AG09319 (cell line): ENCODE results near the gene RNF8.

Experiments
- DNase-seq: peaks from one replicate; pipeline ENCODE4 v3.0.0-alpha.2; 2010; ENCODE audit warnings: low read depth; ENCODE audit errors: extremely low read depth
- TF ChIP-seq, protein P1 (sequence below): IDR thresholded peaks from 2 replicates; pipeline ENCODE4 v1.5.1; 2011; ENCODE audit warnings: low read depth, mild to moderate bottlenecking, inconsistent platforms, low read length, moderate library complexity

Gene RNF8

GRCh38 chr6:37309692-37310091, 44.1 kb upstream of the RNF8 start:
- DNase-seq = no peak
- TF ChIP-seq, protein P1, sequence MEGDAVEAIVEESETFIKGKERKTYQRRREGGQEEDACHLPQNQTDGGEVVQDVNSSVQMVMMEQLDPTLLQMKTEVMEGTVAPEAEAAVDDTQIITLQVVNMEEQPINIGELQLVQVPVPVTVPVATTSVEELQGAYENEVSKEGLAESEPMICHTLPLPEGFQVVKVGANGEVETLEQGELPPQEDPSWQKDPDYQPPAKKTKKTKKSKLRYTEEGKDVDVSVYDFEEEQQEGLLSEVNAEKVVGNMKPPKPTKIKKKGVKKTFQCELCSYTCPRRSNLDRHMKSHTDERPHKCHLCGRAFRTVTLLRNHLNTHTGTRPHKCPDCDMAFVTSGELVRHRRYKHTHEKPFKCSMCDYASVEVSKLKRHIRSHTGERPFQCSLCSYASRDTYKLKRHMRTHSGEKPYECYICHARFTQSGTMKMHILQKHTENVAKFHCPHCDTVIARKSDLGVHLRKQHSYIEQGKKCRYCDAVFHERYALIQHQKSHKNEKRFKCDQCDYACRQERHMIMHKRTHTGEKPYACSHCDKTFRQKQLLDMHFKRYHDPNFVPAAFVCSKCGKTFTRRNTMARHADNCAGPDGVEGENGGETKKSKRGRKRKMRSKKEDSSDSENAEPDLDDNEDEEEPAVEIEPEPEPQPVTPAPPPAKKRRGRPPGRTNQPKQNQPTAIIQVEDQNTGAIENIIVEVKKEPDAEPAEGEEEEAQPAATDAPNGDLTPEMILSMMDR = no peak

GRCh38 chr6:37310966-37311365, 42.8 kb upstream of the RNF8 start:
- DNase-seq = no peak
- TF ChIP-seq, protein P1 = no peak

GRCh38 chr6:37311741-37312473, 41.9 kb upstream of the RNF8 start:
- no peak for DNase-seq
- TF ChIP-seq, protein P1 = no peak

GRCh38 chr6:37313723-37314486, 39.9 kb upstream of the RNF8 start:
- TF ChIP-seq, protein P1 = no peak
- DNase-seq = no peak

GRCh38 chr6:37314487-37315156, 39.2 kb upstream of the RNF8 start:
- TF ChIP-seq, protein P1 = peak; percentile 46
- no peak for DNase-seq

GRCh38 chr6:37315157-37315515, 38.6 kb upstream of the RNF8 start:
- TF ChIP-seq, protein P1 = no peak

DNA sequence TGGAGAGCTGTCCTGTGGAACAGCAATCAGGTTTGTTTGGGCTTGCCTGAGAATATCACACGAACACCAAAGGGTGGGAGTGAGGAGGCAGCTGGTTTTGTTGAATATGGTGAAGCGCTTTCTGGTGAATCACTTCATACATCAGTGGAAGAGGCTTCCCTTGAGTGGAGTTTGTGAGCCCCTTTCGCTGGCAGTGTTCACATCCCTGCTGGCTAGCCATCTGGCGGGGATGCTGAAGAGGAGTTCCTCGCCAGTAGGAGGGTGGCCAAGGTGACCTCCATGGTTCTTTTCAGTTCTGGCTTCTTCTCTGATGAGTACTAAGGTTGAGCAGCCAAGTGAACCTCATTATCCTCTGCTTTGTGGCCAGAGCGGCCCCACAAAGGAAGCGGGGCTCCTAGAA, 37.7 kb upstream of the RNF8 start:
- TF ChIP-seq, protein P1 = no peak
- no peak for DNase-seq

More at GRCh38 chr6:37315157-37315515, 38.6 kb upstream of the RNF8 start:
- DNase-seq = no peak
